GM12801 (cell line): ENCODE measurements around the gene ZDHHC23.

Source experiments
- CTCF ChIP-seq: IDR thresholded peaks from one replicate; pipeline ENCODE4 v1.5.1; 2011; ENCODE audit warnings: control low read depth; ENCODE audit not compliant: insufficient read length; ENCODE audit errors: extremely low read depth

The ZDHHC23 gene

DNA sequence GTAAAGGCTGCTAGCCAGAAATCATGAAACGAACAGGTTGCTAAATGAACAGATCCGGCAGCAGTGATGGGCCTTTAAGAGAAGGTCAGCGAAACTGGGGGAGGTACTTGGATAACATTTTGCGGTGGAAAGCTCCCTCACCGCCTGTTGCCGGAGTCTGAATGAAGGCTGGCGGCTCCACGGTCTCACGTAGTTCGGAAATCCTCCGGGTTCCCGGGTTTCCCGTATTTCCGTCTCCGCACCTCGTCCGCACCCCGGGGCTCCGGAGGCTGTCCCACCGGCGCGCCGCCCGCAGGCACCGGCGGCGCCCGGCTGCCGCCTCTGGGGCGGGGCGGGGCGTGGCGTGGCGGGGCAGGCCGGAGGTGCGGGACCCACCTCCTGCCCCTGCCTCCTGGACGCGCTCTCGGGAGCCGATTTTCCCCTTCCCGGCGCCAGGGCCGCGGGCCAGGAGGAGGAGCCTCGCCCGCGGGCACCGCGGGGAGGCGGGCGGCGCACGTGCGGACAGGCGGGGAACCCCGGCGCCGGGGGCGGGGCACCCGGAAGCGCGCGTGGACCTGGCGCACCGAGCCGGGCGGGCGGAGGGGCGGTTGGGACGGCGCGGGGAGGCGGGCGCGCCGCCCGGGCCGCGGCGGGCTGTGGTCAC lies at the start of gene ZDHHC23:
Gene ZDHHC23, plus strand, starts transcription at position 642 of the 643 bp plus-strand sequence. CDS start 790 bp downstream, outside the sequence.
- no peak for TF ChIP-seq CTCF

GRCh38 chr3:113898892-113899291 lies 48.9 kb upstream of the ZDHHC23 start:
- no peak for TF ChIP-seq CTCF

GRCh38 chr3:113906568-113907140 lies 41.2 kb upstream of the ZDHHC23 start:
- no peak for TF ChIP-seq CTCF

- no peak for TF ChIP-seq CTCF
Observed at GRCh38 chr3:113908133-113908532, 39.7 kb upstream of the ZDHHC23 start.

- TF ChIP-seq CTCF = no peak
Observed at GRCh38 chr3:113910966-113911365, 36.8 kb upstream of the ZDHHC23 start.

- peak; percentile 5 for TF ChIP-seq CTCF
Observed at GRCh38 chr3:113912552-113913236, 35.1 kb upstream of the ZDHHC23 start.

DNA sequence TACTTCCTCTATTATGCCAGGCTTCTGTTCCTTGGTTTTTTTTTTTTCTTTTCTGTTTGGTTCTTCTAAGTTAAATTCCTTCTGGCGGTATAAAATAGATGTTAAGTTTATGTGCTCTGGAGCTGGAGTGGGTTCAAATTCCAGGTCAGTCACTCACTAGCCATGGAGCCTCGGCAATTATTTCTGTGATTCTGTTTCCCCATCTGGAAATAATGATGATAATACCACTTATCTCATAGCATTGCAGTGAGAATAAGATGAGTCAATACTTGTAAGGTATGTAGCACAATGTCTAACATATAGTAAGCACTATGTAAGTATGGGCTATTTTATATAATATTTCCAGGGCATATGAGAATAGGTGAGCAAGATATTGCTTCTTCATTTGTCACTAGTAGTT lies 33.2 kb upstream of the ZDHHC23 start:
- TF ChIP-seq CTCF = no peak
